Gastrocnemius medialis (tissue), 4 donors: ENCODE measurements around the gene ITPK1.

Experiments used
- CTCF ChIP-seq, 5 experiments: fragments of 450-650 bp in 3 of 5; fragments of 200-600 bp in 2 of 5; sonication (generic) in 2 of 5; IDR thresholded peaks in 4 of 5; conservative IDR thresholded peaks in 1 of 5; 1 replicate in 4 of 5; 2 replicates in 1 of 5; pipeline ENCODE4 v1.5.1; 2016 to 2019; ENCODE audit warnings: antibody characterized with exemption in 5 of 5, mild to moderate bottlenecking in 3 of 5, moderate library complexity in 3 of 5
- POLR2A ChIP-seq, 2 donors: fragments of 450-650 bp; IDR thresholded peaks; one replicate each; pipeline ENCODE4 v1.6.1; 2017; ENCODE audit warnings: antibody characterized with exemption in 2 of 2, mild to moderate bottlenecking in 2 of 2, moderate library complexity in 2 of 2

GRCh38 chr14:92945959-92946846 is 169.5 kb downstream of the ITPK1 start:
- TF ChIP-seq CTCF (IDR thresholded peaks at IDR 0.05 in 4 of 5, conservative IDR thresholded peaks at IDR 0.05 in 1 of 5) (no peak), POLR2A (IDR thresholded peaks at IDR 0.05) (no peak)
